Karpas-422 (cell line): ENCODE data around the gene CHRD. TPM values are rescaled to one million over a fixed set of nuclear protein-coding genes. Genes with fewer than 3 reads are reported as not detected.

ENCODE experiments used
- DNase-seq: peaks from one replicate; pipeline ENCODE4 v3.0.0-alpha.2; 2015
- H2AFZ ChIP-seq: fragments of 200-600 bp; sonication (generic); 2 replicates; pipeline ENCODE4 v1.6.1; 2014; ENCODE audit warnings: antibody characterized with exemption, low read length, mixed read lengths
- H3K27ac ChIP-seq: fragments of 200-600 bp; sonication (generic); 2 replicates; pipeline ENCODE4 v1.5.1; 2014; ENCODE audit warnings: mild to moderate bottlenecking, low read length, moderate library complexity
- H3K27me3 ChIP-seq: fragments of 200-600 bp; sonication (generic); 2 replicates; pipeline ENCODE4 v1.6.1; 2014; ENCODE audit warnings: low read length, mixed read lengths
- H3K36me3 ChIP-seq: fragments of 200-600 bp; sonication (generic); 2 replicates; pipeline ENCODE4 v1.6.1; 2014; ENCODE audit warnings: low read length, mixed read lengths; ENCODE audit not compliant: insufficient read depth
- H3K4me1 ChIP-seq: fragments of 200-600 bp; sonication (generic); 2 replicates; pipeline ENCODE4 v1.6.1; 2014; ENCODE audit warnings: mild to moderate bottlenecking, low read length, mixed read lengths
- H3K4me2 ChIP-seq: fragments of 200-600 bp; sonication (generic); 2 replicates; pipeline ENCODE4 v1.6.1; 2014; ENCODE audit warnings: low read length, low read depth, mild to moderate bottlenecking; ENCODE audit not compliant: poor library complexity, severe bottlenecking
- H3K4me3 ChIP-seq: fragments of 200-600 bp; sonication (generic); 2 replicates; pipeline ENCODE4 v1.5.1; 2014; ENCODE audit warnings: mild to moderate bottlenecking, antibody characterized with exemption, low read length, mixed read lengths
- H3K79me2 ChIP-seq: fragments of 200-600 bp; sonication (generic); 2 replicates; pipeline ENCODE4 v1.6.1; 2014; ENCODE audit warnings: mild to moderate bottlenecking, low read length, mixed read lengths
- H3K9ac ChIP-seq: fragments of 200-600 bp; sonication (generic); 2 replicates; pipeline ENCODE4 v1.6.0; 2014; ENCODE audit warnings: low read length
- H3K9me2 ChIP-seq: fragments of 200-600 bp; sonication (generic), shearing (Covaris generic); replicated peaks from 2 replicates; pipeline ENCODE4 v1.6.0; 2014; ENCODE audit warnings: mild to moderate bottlenecking, low read length, moderate library complexity; ENCODE audit not compliant: insufficient read depth
- H3K9me3 ChIP-seq: fragments of 300-700, 200-600 bp; sonication (generic); 2 replicates; pipeline ENCODE4 v1.6.1; 2014; ENCODE audit warnings: low read length, mixed read lengths
- H4K20me1 ChIP-seq: fragments of 200-600 bp; sonication (generic); 2 replicates; pipeline ENCODE4 v1.6.1; 2014; ENCODE audit warnings: mild to moderate bottlenecking, antibody characterized with exemption, low read length, low read depth; ENCODE audit not compliant: insufficient read depth
- total RNA-seq: library from RNA; depleted of rRNA; stranded (reverse); fragments of >200 nt; shearing (Covaris generic); gene quantifications from 2 replicates; pipeline ENCODE4 v1.2.3, GENCODE V29; 2014; ENCODE audit warnings: low replicate concordance

CHRD gene
- total RNA-seq, 1 experiment from 2014 or later = 17.7 TPM

DNA sequence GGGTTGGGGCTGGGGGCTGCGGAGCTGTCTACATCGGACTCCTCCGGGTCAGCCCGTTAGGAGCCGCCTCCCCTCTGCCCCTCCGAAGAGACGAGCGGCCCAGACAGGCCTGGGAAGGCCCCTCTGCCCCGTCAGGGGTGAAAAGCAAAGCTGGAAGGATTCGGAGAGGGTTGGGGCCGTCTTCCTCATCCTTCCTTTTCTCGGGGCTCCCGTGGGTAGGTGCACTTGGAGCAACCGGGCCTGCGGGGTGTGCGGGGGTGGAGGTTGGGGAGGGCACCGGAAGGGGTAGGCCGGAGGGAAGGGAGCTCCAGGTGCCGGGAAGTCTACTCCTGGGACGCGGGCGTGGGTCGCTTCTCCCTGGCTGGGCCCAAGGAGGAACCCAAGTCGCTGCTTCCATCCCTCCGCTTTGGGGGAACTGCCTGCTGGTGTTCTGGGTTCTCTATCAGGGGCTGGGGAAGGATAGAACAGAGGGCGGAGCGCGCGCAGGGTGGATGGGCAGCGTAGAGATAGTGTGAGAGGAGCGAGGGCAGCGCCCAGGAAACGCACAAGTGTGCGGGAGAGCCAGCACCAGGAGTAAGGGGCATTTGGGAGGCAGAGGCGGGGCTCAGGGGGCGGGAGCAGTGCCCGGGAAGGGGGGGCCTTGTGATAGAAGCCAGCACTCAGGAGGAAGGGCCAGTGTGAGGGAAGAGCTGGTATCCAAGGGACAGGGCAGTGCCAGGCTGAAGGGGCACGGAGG lies 17.8 kb upstream of the CHRD start:
- H3K27me3 ChIP-seq = no peaks in the 10 kb centered on the region
- peak overlapping the region; percentile 96 for H3K9ac ChIP-seq
- no peaks in the 10 kb centered on the region for H3K9me2 ChIP-seq
- peak overlapping the region; percentile 78 for H3K27ac ChIP-seq
- H3K4me3 ChIP-seq = peak overlapping the region; percentile 74
- H3K36me3 ChIP-seq = peaks cover 20% of the 10 kb centered on the region
- DNase-seq = peak; percentile 87
- no peaks in the 10 kb centered on the region for H4K20me1 ChIP-seq
- H3K79me2 ChIP-seq = peaks cover 30% of the 10 kb centered on the region
- H3K9me3 ChIP-seq = no peaks in the 10 kb centered on the region
- H3K4me2 ChIP-seq = peak overlapping the region; percentile 74
- peaks cover 25% of the 10 kb centered on the region for H3K4me1 ChIP-seq
- peak overlapping the region; percentile 17; the same call in 1 of the 2 replicates for H2AFZ ChIP-seq

- Histone ChIP-seq H3K27me3 (no peaks in the 10 kb centered on the region), H3K79me2 (peaks cover 30% of the 10 kb centered on the region), H3K4me3 (peak overlapping the region; percentile 74), H3K36me3 (peaks cover 21% of the 10 kb centered on the region), H4K20me1 (no peaks in the 10 kb centered on the region), H3K9me2 (no peaks in the 10 kb centered on the region), H3K4me1 (peaks cover 25% of the 10 kb centered on the region), H3K9me3 (no peaks in the 10 kb centered on the region), H3K27ac (peak overlapping the region; percentile 78), H2AFZ (no peak overlapping the region; the same call in 1 of the 2 replicates), H3K9ac (peak overlapping the region; percentile 96), H3K4me2 (peak overlapping the region; percentile 74)
- DNase-seq = peak; percentile 100
Measured at GRCh38 chr3:184362668-184363546, 16.9 kb upstream of the CHRD start.

- DNase-seq = no peak
- H3K27ac ChIP-seq = no peak overlapping the region
- no peaks in the 10 kb centered on the region for H3K9me2 ChIP-seq
- H3K9me3 ChIP-seq = no peaks in the 10 kb centered on the region
- no peak overlapping the region for H2AFZ ChIP-seq
- H3K4me1 ChIP-seq = peaks cover 13% of the 10 kb centered on the region
- no peaks in the 10 kb centered on the region for H3K27me3 ChIP-seq
- no peak overlapping the region for H3K4me3 ChIP-seq
- H3K36me3 ChIP-seq = peaks cover 37% of the 10 kb centered on the region
- peaks cover 29% of the 10 kb centered on the region for H3K79me2 ChIP-seq
- H3K9ac ChIP-seq = no peak overlapping the region
- H4K20me1 ChIP-seq = no peaks in the 10 kb centered on the region
- no peak overlapping the region for H3K4me2 ChIP-seq
Measured at GRCh38 chr3:184366619-184367289, 13.1 kb upstream of the CHRD start.

DNA sequence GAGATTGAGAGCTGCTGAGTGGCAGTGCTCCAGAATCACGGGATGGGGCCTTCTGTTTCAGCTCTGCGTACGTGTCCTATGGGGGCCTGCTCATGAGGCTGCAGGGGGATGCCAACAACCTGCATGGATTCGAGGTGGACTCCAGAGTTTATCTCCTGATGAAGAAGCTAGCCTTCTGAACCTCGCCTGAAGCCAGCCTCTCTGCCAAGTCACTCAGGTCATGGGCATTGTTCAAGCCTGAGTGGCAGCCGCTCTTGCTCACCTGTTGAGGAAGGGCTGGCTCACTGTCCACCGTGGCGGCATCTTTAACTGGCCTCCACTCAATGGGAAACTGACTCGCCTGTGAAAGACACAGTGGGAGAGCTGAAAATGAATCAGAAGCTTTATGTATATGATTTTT lies 11.7 kb upstream of the CHRD start:
- H3K9me2 ChIP-seq = no peaks in the 10 kb centered on the region
- no peak overlapping the region for H3K27ac ChIP-seq
- H3K36me3 ChIP-seq = peaks cover 37% of the 10 kb centered on the region
- no peak overlapping the region for H3K4me2 ChIP-seq
- H2AFZ ChIP-seq = no peak overlapping the region
- peaks cover 21% of the 10 kb centered on the region for H3K79me2 ChIP-seq
- no peak for DNase-seq
- H3K9ac ChIP-seq = no peak overlapping the region
- no peaks in the 10 kb centered on the region for H4K20me1 ChIP-seq
- H3K27me3 ChIP-seq = no peaks in the 10 kb centered on the region
- H3K4me3 ChIP-seq = no peak overlapping the region
- peaks cover 13% of the 10 kb centered on the region for H3K4me1 ChIP-seq
- H3K9me3 ChIP-seq = no peaks in the 10 kb centered on the region

DNA sequence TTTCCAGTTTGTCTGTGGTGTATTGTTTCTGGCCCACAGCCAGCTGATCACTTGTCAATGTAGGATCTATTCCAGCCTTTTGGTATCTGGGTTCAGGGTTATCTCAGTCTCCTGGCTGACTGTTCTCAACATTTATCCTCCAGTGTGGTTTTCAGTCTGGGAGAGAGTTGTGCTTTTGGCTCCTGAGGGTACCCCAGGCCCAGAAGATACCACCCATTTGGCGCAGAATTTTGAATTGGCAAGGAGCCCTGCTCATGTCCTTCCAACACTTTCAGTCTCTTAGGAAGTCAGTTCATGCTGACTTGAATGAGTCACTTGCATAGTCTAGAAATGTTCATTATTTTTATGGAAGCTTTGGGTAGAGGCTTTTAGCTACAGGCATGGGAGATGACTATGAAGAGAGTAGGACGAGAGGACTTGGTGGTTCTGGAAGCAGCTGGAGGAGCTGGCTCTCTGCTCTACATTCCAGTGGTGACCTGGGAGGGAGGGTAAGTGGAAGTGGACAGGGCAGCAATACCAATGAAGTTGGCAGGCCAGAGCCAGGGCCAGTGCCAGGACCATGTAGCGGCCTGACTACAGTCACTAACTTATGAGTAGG lies 11.2 kb upstream of the CHRD start:
- no peak overlapping the region for H3K9ac ChIP-seq
- H3K36me3 ChIP-seq = peaks cover 37% of the 10 kb centered on the region
- H3K79me2 ChIP-seq = peaks cover 17% of the 10 kb centered on the region
- no peak overlapping the region for H3K27ac ChIP-seq
- no peak overlapping the region for H2AFZ ChIP-seq
- H3K27me3 ChIP-seq = no peaks in the 10 kb centered on the region
- no peak overlapping the region for H3K4me2 ChIP-seq
- H3K4me1 ChIP-seq = peaks cover 13% of the 10 kb centered on the region
- H3K4me3 ChIP-seq = no peak overlapping the region
- no peaks in the 10 kb centered on the region for H3K9me3 ChIP-seq
- H3K9me2 ChIP-seq = no peaks in the 10 kb centered on the region
- no peaks in the 10 kb centered on the region for H4K20me1 ChIP-seq
- DNase-seq = no peak

DNA sequence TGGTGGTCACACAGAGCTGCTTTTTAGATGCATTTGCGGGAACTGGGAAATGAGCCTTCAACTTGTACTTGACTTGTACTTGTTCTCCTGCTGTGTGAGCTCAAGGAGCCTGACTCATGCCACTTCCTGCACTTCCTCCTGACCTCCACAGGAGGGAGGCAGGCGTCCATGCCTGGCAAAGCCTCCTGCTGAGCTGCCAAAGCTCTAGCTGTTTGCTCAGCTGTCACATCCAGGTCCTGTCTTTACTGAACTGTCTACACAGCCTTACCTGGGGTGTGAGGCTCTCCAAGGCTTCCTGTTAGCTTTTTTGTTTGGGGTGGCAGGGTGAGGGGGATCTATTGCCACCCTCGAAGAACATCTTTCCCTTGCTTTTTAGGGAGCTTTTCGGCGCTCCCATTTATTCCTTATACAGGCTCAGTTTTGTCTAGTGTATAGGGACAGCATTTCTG lies 8.3 kb upstream of the CHRD start:
- Histone ChIP-seq H3K4me1 (peaks cover 7% of the 10 kb centered on the region), H4K20me1 (no peaks in the 10 kb centered on the region), H3K9me3 (no peaks in the 10 kb centered on the region), H2AFZ (no peak overlapping the region), H3K9ac (no peak overlapping the region), H3K27ac (no peak overlapping the region), H3K79me2 (peaks cover 9% of the 10 kb centered on the region), H3K4me3 (no peak overlapping the region), H3K4me2 (no peak overlapping the region), H3K27me3 (no peaks in the 10 kb centered on the region), H3K9me2 (no peaks in the 10 kb centered on the region), H3K36me3 (peaks cover 31% of the 10 kb centered on the region)
- DNase-seq = peak; percentile 94

DNA sequence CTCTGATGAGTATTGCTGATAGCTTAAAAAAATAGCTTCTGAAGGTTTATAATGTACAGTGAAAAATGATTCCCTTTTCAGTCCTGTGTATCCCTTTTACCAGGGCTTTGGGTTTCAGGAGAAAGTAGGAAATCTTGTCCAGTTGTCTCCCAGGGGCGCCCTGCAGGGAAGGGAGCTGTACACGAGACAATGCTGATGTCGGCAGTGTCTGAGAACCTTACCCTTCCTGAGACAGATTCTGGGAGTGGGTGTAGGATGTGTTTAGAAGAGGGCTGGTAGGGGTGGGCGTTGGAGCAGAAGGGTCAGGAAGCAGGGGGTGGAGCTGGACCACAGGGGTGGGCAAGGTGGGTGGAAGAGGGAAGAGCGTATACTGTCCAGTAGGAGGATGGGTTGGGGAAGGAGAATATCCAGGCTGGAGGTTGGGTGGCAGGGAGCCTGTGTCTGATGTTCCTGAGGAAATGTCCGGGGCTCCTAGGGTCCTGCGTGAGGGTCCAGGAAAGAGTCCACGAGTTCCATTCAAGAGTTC lies 7.5 kb upstream of the CHRD start:
- Histone ChIP-seq H3K4me3 (no peak overlapping the region), H4K20me1 (no peaks in the 10 kb centered on the region), H3K79me2 (peaks cover 17% of the 10 kb centered on the region), H3K4me1 (peaks cover 15% of the 10 kb centered on the region), H3K4me2 (no peak overlapping the region), H3K9me3 (no peaks in the 10 kb centered on the region), H3K9ac (no peak overlapping the region), H3K9me2 (no peaks in the 10 kb centered on the region), H3K27me3 (no peaks in the 10 kb centered on the region), H3K27ac (no peak overlapping the region), H2AFZ (no peak overlapping the region), H3K36me3 (peaks cover 24% of the 10 kb centered on the region)
- no peak for DNase-seq
